ENCODE data around the gene MFF. TPM values are rescaled to one million over a fixed set of nuclear protein-coding genes. Genes with fewer than 3 reads are reported as not detected.

MFF gene
- total and polyA plus RNA-seq, 2 of the 4 experiments (the other 2 are of a cell fraction), result 70.1 to 86.4 TPM

DNA sequence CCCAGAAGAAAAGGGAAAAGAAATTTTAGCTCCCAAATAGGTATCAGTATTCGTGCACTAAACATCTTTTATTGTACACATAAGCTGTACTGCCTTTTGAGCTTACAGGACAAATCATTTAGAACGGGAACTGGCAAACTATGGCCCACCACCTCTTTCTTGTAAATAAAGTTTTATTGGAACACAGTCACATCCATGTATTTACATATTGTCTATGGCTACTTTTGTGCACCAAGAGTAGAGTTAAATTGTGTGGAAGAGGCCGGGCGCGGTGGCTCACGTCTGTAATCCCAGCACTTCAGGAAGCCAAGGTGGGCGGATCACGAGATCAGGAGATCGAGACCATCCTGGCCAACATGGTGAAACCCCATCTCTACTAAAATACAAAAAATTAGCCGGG lies 48.3 kb downstream of the MFF start:
- H2AFZ ChIP-seq (replicated peaks; ENCODE audit: low read length, poor library complexity), result no peak overlapping the region
- BruUV-seq (replicated peaks), result no TSS peak
- dilution Hi-C loops (cut with HindIII; ENCODE audit: low sequenced_read_pairs, unreplicated experiment) (no loop called here), intact Hi-C loops (cut with micrococcal nuclease) (no loop called here), in situ Hi-C loops (cut with MboI; ENCODE audit: low sequenced_read_pairs) (no loop called here)
- no peaks in the 10 kb centered on the region for H3K36me3 ChIP-seq (ENCODE audit: control insufficient read depth, insufficient read depth, low read length)
- H2BK120ac ChIP-seq (ENCODE audit: low read depth, low read length), result peak overlapping the region; percentile 25; the same call in 1 of the 2 replicates
- no peak overlapping the region for H4K5ac ChIP-seq (ENCODE audit: low read depth, low read length)
- H3K9me3 ChIP-seq (ENCODE audit: control insufficient read depth, insufficient read depth, low read length), result no peaks in the 10 kb centered on the region
- ChIA-PET POLR2A (ENCODE audit: unreplicated experiment) (no interaction called here), CTCF (interaction anchor here (0.8 to 1.1 kb wide), 2 partner anchors 9 to 34 kb away, joined by 3 read pairs; no protein-coding TSS in a partner anchor)
- H4K91ac ChIP-seq (ENCODE audit: insufficient read depth, low read depth, low read length), result peak overlapping the region; percentile 59; the same call in 1 of the 2 replicates
- no peak overlapping the region for H3K27ac ChIP-seq (ENCODE audit: insufficient read depth, low read length)
- no peak overlapping the region for H2AK9ac ChIP-seq (replicated peaks; ENCODE audit: low read depth, low read length, poor library complexity)
- ATAC-seq (ENCODE audit: low read depth) (no peak), DNase-seq (no peak)
- no peak overlapping the region for H3K9ac ChIP-seq (ENCODE audit: low read depth, low read length)
- WGBS, 2 experiments (ENCODE audit: extremely low coverage in 2 of 2, insufficient read length in 1 of 2), result no CpG with 5 or more reads among the region's 10 CpGs
- TF ChIP-seq RAD21 (IDR thresholded peaks at IDR 0.05; ENCODE audit: low read length) (no peak), NFE2L2 (IDR thresholded peaks at IDR 0.05; ENCODE audit: low read depth, low read length) (no peak), FOS (IDR thresholded peaks at IDR 0.05; ENCODE audit: low read depth, low read length) (no peak), RFX5 (IDR thresholded peaks at IDR 0.05; ENCODE audit: low read depth, low read length) (no peak)
- no peak overlapping the region for H3K4ac ChIP-seq (ENCODE audit: low read depth, low read length)
- no peak overlapping the region for H2BK5ac ChIP-seq (ENCODE audit: low read depth, low read length, poor library complexity, severe bottlenecking)
- peaks cover 4% of the 10 kb centered on the region; the same call in 1 of the 2 replicates for H3K9me1 ChIP-seq (ENCODE audit: insufficient read depth, low read length)
- no peak overlapping the region for H3K56ac ChIP-seq (ENCODE audit: extremely low read depth, insufficient read depth, low read length)
- H2BK15ac ChIP-seq (ENCODE audit: low read depth, low read length), result peak overlapping the region; percentile 72; the same call in 1 of the 3 replicates
- H4K20me1 ChIP-seq (ENCODE audit: insufficient read depth, low read length), result no peaks in the 10 kb centered on the region
- H3K14ac ChIP-seq (replicated peaks; ENCODE audit: low read depth, low read length), result no peak overlapping the region
- peaks cover 10% of the 10 kb centered on the region for H3K4me1 ChIP-seq (ENCODE audit: control insufficient read depth, insufficient read depth, low read length)
- no peak overlapping the region for H3K4me3 ChIP-seq (ENCODE audit: insufficient read depth, low read depth, low read length)
- H3K18ac ChIP-seq (ENCODE audit: low read depth, low read length), result peak overlapping the region; percentile 42; the same call in 1 of the 2 replicates
- H2BK20ac ChIP-seq (ENCODE audit: low read depth, low read length), result peak overlapping the region; percentile 21; the same call in 1 of the 2 replicates
- no peaks in the 10 kb centered on the region for H3K27me3 ChIP-seq (ENCODE audit: control insufficient read depth, insufficient read depth, low read length)
- H4K8ac ChIP-seq (ENCODE audit: low read depth in 2 of 2, low read length in 2 of 2), result no peak overlapping the region
- H3K79me1 ChIP-seq (ENCODE audit: low read depth in 1 of 2, low read length in 2 of 2), result no peaks in the 10 kb centered on the region
- H3K4me2 ChIP-seq (ENCODE audit: low read depth, low read length), result no peak overlapping the region
- H2AK5ac ChIP-seq (ENCODE audit: low read depth, low read length), result no peak overlapping the region
- H3K23ac ChIP-seq (ENCODE audit: low read depth, low read length), result no peak overlapping the region
